AG10803 (cell line): ENCODE data around the gene CCDC27.

Experiments used
- DNase-seq: peaks from one replicate; pipeline ENCODE4 v3.0.0; 2010; ENCODE audit warnings: low read depth
- H3K4me3 ChIP-seq: 2 replicates; pipeline ENCODE4 v1.5.1; 2011; ENCODE audit warnings: mild to moderate bottlenecking, low read length, control low read depth
- CTCF ChIP-seq: conservative IDR thresholded peaks from 2 replicates; pipeline ENCODE4 v1.5.1; 2011; ENCODE audit warnings: mild to moderate bottlenecking, low read length, control low read depth, inconsistent platforms

The CCDC27 gene

GRCh38 chr1:3772027-3772714 is 19.9 kb downstream of the CCDC27 start:
- peak; percentile 54 for DNase-seq
- H3K4me3 ChIP-seq: peak overlapping the region; percentile 41
- no peak for TF ChIP-seq CTCF

DNA sequence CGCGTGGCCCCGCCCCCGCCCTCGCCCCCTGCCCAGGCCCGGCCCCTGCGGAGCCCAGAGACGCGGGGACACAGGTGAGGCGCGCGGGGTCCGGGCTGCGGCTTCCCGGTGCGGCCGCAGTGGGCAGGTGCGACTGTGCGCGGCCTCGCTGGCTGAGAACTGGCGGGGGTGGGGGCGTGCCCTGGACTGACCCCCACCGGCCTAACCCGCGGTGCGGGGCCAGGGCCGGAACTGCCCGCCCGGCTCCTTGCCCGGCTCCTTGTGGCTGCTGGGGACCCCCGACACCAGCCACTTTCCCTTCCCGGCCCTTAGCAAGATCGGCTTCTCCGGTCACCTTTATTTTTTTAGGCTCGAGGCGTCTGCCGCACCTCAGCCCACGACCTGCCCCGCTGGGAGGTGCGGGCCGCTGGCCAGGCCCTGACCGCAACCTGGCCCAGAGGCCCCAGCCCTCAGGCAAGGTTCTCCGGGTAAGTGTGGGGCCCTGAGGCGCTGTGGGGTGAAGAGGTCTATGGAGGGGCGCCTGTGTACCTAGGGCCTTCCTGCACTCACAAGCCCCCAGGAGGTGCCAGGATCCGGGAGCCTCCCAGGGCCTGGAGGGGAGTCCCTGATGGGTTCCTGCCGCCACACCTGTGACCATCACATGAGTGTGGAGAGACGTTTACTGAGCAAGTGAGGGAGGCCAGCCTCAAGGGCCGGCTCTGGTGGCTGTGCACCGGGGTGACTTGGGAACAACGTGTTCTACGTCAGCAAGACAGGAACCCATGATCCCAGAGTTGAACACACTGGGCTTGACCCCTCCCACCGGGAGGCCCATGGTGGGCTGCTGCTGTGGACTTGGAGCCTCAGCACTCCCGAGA is 20.7 kb downstream of the CCDC27 start, which contains the start of gene SMIM1:
SMIM1 (plus strand) TSS at position 35 of the 857 bp plus-strand sequence. CDS start 2,625 bp downstream, outside the sequence.
- no peak for DNase-seq
- TF ChIP-seq CTCF: no peak
- H3K4me3 ChIP-seq: peak within 1 kb of the TSS; percentile 41

- H3K4me3 ChIP-seq: no peak overlapping the region
- no peak for TF ChIP-seq CTCF
- DNase-seq: no peak
Measured at GRCh38 chr1:3773572-3774275, 21.5 kb downstream of the CCDC27 start.

DNA sequence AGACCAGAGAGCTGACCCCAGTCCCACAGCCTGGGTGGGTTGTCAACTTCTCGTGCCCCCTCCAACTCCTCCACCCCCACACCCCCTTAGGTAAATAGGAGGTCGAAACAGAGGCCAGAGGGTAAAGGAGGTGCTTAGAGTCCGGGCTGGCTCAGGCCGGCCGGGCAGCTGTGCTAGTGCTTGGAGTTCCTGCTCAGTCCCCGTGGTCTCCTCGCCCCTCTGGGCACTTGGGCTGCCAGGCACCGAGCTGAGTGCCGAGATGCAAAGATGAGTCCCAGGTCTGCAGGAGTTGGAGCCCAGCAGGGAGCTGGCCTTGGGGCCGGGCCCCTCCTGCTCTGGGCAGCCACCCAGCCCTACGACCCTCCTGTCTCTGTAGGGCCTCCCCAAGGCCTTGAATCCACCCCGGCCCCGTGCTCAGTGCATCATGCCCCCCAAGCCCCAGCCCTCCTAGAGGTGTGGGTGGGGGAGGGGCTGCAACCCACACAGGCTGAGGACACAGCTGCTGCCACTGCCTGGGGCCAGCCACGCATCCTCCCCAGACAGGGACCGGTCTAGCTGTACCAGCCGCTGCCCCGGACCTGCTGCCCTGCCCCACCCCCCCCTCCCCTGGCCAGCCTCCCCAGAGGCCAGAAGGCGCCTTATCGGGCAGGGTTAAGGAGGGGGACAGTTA is 22.2 kb downstream of the CCDC27 start:
- TF ChIP-seq CTCF: no peak
- H3K4me3 ChIP-seq: no peak overlapping the region
- no peak for DNase-seq

DNA sequence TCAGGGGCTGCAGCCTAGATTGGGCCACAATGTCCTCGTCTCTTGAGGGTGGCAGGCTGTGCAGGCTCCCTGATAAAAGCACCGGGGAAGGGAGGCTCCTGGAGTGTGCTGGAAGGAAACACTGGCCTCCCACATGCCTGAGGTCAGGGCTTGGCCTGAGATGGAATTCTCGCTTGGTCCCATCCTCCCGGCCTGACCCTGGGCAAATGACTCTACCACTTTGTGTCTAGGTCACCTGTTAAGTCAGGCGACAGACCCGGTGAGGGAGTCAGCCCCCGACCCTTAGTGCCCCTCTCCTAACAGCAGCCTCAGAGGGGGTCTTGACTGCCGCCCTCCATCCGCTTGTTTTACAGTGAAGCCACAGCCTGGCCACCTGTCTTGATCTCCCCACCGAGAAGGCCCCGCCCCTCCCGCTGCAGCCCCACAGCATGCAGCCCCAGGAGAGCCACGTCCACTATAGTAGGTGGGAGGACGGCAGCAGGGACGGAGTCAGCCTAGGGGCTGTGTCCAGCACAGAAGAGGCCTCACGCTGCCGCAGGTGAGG is 22.8 kb downstream of the CCDC27 start:
- DNase-seq: peak; percentile 21
- H3K4me3 ChIP-seq: no peak overlapping the region
- no peak for TF ChIP-seq CTCF

GRCh38 chr1:3775490-3776230 is 23.4 kb downstream of the CCDC27 start:
- TF ChIP-seq CTCF: no peak
- DNase-seq: peak; percentile 33
- H3K4me3 ChIP-seq: no peak overlapping the region
